ENCODE data around the gene GM2A.

GRCh38 chr5:151214614-151215545, 38.1 kb upstream of the GM2A start:
- TF ChIP-seq, protein P1, sequence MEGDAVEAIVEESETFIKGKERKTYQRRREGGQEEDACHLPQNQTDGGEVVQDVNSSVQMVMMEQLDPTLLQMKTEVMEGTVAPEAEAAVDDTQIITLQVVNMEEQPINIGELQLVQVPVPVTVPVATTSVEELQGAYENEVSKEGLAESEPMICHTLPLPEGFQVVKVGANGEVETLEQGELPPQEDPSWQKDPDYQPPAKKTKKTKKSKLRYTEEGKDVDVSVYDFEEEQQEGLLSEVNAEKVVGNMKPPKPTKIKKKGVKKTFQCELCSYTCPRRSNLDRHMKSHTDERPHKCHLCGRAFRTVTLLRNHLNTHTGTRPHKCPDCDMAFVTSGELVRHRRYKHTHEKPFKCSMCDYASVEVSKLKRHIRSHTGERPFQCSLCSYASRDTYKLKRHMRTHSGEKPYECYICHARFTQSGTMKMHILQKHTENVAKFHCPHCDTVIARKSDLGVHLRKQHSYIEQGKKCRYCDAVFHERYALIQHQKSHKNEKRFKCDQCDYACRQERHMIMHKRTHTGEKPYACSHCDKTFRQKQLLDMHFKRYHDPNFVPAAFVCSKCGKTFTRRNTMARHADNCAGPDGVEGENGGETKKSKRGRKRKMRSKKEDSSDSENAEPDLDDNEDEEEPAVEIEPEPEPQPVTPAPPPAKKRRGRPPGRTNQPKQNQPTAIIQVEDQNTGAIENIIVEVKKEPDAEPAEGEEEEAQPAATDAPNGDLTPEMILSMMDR (IDR thresholded peaks at IDR 0.05; ENCODE audit: low read depth, low read length, poor library complexity, severe bottlenecking): no peak
- TF ChIP-seq EZH2phosphoT487 (IDR thresholded peaks at IDR 0.05; ENCODE audit: borderline replicate concordance, low read length): no peak

All from DOHH2 (cell line).